ENCODE measurements around the gene SBF2.
"Not testable (repeated sequence)": the region's sequence is repeated elsewhere in the genome, so short reads cannot be mapped to it uniquely, and the experiment has no call there.

Gene SBF2

GRCh38 chr11:9987303-9987702, 306.7 kb downstream of the SBF2 start:
- not testable (repeated sequence) for DNase-seq

GRCh38 chr11:9982796-9983579, 311.0 kb downstream of the SBF2 start:
- DNase-seq: no peak

- DNase-seq: no peak
Observed at GRCh38 chr11:9982127-9982795, 311.8 kb downstream of the SBF2 start.

- DNase-seq: no peak
Observed at GRCh38 chr11:9980931-9981330, 313.1 kb downstream of the SBF2 start.

GRCh38 chr11:9977554-9977953, 316.5 kb downstream of the SBF2 start:
- DNase-seq: no peak

GRCh38 chr11:9974375-9974774, 319.6 kb downstream of the SBF2 start:
- no peak for DNase-seq

GRCh38 chr11:9973921-9974320, 320.1 kb downstream of the SBF2 start:
- DNase-seq: no peak

GRCh38 chr11:9972989-9973388, 321.0 kb downstream of the SBF2 start:
- peak; percentile 10 to 22 for DNase-seq

- no peak for DNase-seq
Observed at GRCh38 chr11:9971894-9972293, 322.1 kb downstream of the SBF2 start.

- DNase-seq: no peak
Observed at GRCh38 chr11:9969068-9969467, 325.0 kb downstream of the SBF2 start.

- DNase-seq: no peak
Observed at GRCh38 chr11:9962722-9963121, 331.3 kb downstream of the SBF2 start.

GRCh38 chr11:9957072-9957471, 336.9 kb downstream of the SBF2 start:
- no peak for DNase-seq

- no peak for DNase-seq
Observed at GRCh38 chr11:9956483-9956882, 337.5 kb downstream of the SBF2 start.

- DNase-seq: no peak
Observed at GRCh38 chr11:9955391-9955790, 338.6 kb downstream of the SBF2 start.

GRCh38 chr11:9953994-9954626, 339.9 kb downstream of the SBF2 start:
- DNase-seq: no peak

- no peak for DNase-seq
Observed at GRCh38 chr11:9952511-9953196, 341.4 kb downstream of the SBF2 start.

- no peak for DNase-seq
Observed at GRCh38 chr11:9951807-9952206, 342.2 kb downstream of the SBF2 start.

- no peak for DNase-seq
Observed at GRCh38 chr11:9950462-9950861, 343.6 kb downstream of the SBF2 start.

- DNase-seq: no peak
Observed at GRCh38 chr11:9947231-9947864, 346.7 kb downstream of the SBF2 start.

- DNase-seq: not testable (repeated sequence)
Observed at GRCh38 chr11:9945680-9946079, 348.3 kb downstream of the SBF2 start.

- DNase-seq: no peak
Observed at GRCh38 chr11:9943386-9944110, 350.5 kb downstream of the SBF2 start.

- no peak for DNase-seq
Observed at GRCh38 chr11:9941991-9942390, 352.0 kb downstream of the SBF2 start.

All from stimulated activated CD4-positive, alpha-beta T cell treated with anti-CD3 and anti-CD28 coated beads, Interleukin-2, amount 100 ng/mL, for 24 hours (primary cell).